PFSK-1 (cell line): ENCODE data around the gene DPM2.

Source experiments
- FOXP2 ChIP-seq: optimal IDR thresholded peaks from 2 replicates; pipeline ENCODE3; 2011; ENCODE audit warnings: borderline replicate concordance, control low read depth, inconsistent platforms; ENCODE audit not compliant: insufficient read depth; ENCODE audit errors: extremely low read length, extremely low read depth
- POLR2AphosphoS5 ChIP-seq: IDR thresholded peaks from 2 replicates; pipeline ENCODE4 v1.6.1; 2012; ENCODE audit warnings: low read depth, mild to moderate bottlenecking, control low read depth, low read length, moderate library complexity
- REST ChIP-seq, 2 experiments: IDR thresholded peaks; 2 replicates each; pipeline versions ENCODE4 v1.6.1 to v1.8.0; 2011 to 2012; ENCODE audit warnings: low read depth in 2 of 2, low read length in 2 of 2, control low read depth in 1 of 2, inconsistent platforms in 1 of 2, mild to moderate bottlenecking in 1 of 2, moderate library complexity in 1 of 2; ENCODE audit not compliant: insufficient read depth in 1 of 2
- SIN3A ChIP-seq: IDR thresholded peaks from 2 replicates; pipeline ENCODE4 v1.6.1; 2012; ENCODE audit warnings: mild to moderate bottlenecking, low read length, moderate library complexity, borderline replicate concordance; ENCODE audit not compliant: insufficient read depth
- TAF1 ChIP-seq: IDR thresholded peaks from 2 replicates; pipeline ENCODE4 v1.6.1; 2012; ENCODE audit warnings: low read length, control low read depth, borderline replicate concordance; ENCODE audit not compliant: insufficient read depth

DPM2 gene

GRCh38 chr9:127913682-127914081, 24.0 kb downstream of the DPM2 start:
- TF ChIP-seq SIN3A: no peak
- no peak for TF ChIP-seq TAF1
- TF ChIP-seq FOXP2: no peak
- TF ChIP-seq REST (IDR thresholded peaks at IDR 0.05; ENCODE audit: insufficient read depth in 1 of 2, low read depth in 2 of 2, low read length in 2 of 2): no peak
- TF ChIP-seq POLR2AphosphoS5: no peak

GRCh38 chr9:127912882-127913281, 24.8 kb downstream of the DPM2 start:
- TF ChIP-seq REST (IDR thresholded peaks at IDR 0.05; ENCODE audit: insufficient read depth in 1 of 2, low read depth in 2 of 2, low read length in 2 of 2): no peak
- TF ChIP-seq TAF1: no peak
- no peak for TF ChIP-seq SIN3A
- TF ChIP-seq POLR2AphosphoS5: no peak
- TF ChIP-seq FOXP2: no peak

GRCh38 chr9:127912296-127912695, 25.4 kb downstream of the DPM2 start:
- TF ChIP-seq FOXP2 (no peak), SIN3A (no peak), POLR2AphosphoS5 (no peak), REST (IDR thresholded peaks at IDR 0.05; ENCODE audit: insufficient read depth in 1 of 2, low read depth in 2 of 2, low read length in 2 of 2) (no peak), TAF1 (no peak)

- no peak for TF ChIP-seq POLR2AphosphoS5
- TF ChIP-seq FOXP2: no peak
- TF ChIP-seq REST (IDR thresholded peaks at IDR 0.05; ENCODE audit: insufficient read depth in 1 of 2, low read depth in 2 of 2, low read length in 2 of 2): no peak
- TF ChIP-seq SIN3A: no peak
- TF ChIP-seq TAF1: no peak
Observed at GRCh38 chr9:127910613-127911205, 26.9 kb downstream of the DPM2 start.
